GM18861 (cell line): Measurements from ENCODE around the gene PPP6R3.
A peak's percentile ranks its signal among the peaks of the same experiment; 100 is the strongest.
"Not testable (repeated sequence)": the region's sequence is repeated elsewhere in the genome, so short reads cannot be mapped to it uniquely, and the experiment has no call there.

Experiments
- ATAC-seq: cut with Tn5 transposase; IDR thresholded peaks from one replicate; pipeline ENCODE4 v1.9.1; 2021; ENCODE audit not compliant: unreplicated experiment

PPP6R3 gene

DNA sequence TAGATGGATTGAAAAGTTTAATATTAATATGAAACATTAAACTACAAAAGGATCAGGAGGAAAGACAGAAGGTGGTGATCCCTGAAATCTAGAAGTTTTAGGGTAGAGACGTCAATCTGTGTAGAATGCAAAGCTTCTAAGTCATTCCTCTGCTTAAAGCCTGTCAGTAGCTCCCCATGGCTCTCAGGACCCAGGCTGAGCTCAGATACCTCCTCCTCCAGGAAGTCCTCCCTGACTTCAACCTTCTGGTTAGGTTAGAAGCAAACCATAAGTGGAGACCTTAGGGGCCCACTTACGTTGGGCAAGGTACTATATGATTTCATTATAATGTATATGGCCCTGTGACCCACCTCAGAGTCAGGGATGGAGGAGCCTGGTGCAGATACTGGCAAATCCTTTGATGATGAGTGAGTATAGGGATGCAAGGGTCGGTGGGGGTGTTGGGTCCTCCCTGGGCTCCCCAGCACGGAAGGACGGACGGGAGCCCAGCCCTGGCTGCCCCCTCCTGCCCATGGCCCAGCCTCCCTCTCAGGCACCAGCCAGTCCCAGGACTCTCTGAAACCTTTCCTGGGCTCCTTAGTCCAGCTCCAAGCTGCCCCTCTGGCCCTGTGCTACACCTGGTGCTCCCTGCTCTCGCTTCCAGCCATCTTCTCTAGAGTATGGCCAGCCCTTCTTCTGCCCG is 3.2 kb upstream of the PPP6R3 start:
- no peak for ATAC-seq

DNA sequence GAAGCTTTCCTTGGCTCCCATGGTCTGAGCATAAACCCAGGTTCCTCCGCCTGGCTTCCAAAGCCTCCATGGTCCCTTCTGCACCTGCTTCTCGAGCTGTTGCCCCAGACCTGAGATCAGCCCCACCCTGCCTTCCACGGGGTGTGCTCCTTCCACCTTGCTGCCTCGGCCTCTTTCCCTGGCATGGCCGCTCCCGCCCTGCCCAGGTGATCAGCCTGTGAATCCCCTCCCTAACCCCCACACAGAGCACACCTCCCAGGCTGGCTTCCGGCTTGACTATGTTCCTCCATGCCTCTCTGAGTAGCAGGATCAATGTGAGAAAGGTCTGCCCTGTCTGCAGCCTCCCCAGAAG is 2.7 kb upstream of the PPP6R3 start:
- no peak for ATAC-seq

DNA sequence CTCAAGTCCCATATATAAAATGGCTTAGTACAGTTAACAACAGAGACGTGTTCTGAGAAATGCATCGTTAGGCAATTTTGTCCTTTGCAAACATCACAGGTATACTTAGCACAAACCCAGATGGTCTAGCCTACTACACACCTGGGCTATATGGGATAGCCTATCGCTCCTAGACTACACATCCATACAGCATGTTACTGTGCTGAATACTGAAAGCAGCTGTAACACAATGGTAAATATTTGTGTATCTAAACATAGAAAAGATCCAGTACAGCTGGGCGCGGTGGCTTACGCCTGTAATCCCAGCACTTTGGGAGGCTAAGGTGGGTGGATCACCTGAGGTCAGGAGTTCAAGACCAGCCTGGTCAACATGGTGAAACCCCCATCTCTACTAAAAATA is 2.2 kb upstream of the PPP6R3 start:
- not testable (repeated sequence) for ATAC-seq

DNA sequence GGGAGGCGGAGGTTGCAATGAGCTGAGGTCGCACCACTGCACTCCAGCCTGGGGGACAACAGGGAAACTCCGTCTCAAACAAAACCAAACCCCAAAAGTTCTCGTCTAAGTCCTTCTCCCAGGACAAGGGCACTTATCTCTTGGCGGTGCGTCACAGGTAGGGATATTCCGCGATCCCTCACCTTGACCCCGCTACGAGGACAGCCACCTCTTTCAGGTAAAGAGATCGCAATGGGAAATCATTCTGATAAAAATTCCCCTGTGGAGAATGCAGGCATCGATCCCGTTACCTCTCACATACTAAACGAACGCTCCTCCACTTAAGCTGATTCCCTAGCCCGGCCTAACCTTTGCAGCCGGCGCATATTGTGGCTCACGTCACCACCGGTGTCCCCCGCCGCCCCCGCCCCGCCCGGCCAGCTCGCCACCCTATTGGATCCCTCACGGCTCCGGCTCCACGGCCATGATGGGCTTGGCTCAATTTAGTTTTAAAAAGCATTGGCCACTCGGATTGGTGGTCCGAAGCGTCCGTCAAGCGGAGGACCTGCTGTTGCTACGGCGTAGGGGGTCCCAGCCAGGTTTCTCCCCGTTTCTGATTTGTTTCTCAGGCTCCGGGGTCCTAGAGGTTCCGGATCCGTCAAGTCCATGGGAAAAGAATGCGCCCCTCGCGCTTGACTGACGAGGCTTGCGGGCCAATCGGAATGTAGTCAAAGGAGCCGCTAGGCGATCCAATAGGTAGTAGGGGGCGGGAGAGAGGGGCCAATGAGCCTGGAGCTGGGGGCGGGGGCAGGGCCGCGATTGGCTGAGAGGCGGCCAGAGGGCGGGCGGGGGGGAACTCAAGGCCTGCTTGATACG is 439 bp upstream of the PPP6R3 start:
- ATAC-seq: peak; percentile 78

DNA sequence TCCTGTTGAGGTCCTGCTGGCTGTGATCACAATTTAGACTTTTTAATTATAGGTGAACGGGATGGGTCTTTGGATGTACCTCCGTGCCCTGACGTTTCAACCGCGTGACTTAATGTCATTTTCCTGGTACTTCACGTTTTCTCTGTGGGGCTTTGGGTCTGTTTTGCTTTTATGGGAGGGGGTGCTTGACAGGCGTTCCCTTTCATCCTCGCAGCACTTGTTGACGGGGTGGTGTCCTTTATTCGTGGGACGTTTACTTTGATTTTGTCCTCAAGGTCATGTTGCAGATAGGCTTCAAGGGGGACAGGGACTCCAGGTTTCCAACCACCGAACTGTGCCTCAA is 994 bp downstream of the PPP6R3 start:
- ATAC-seq: no peak

DNA sequence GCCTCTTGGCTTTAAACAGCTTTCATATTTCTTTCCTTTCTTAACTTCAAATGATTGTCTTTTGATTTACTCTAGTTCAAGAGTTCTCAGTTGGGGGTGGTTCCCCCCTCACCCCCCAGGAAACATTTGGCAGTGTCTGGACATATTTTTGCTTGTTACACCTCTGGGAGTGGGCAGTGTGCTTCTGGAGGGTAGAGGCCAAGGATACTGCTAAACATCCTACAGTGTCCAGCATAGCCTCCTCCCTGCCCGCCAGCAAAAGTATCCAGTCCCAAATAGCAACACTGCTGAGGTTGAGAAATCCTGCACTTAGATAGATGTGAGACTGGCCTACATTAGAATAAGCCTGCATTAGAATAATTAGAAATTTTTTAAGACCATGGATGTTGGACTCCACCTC is 3.2 kb downstream of the PPP6R3 start:
- no peak for ATAC-seq

DNA sequence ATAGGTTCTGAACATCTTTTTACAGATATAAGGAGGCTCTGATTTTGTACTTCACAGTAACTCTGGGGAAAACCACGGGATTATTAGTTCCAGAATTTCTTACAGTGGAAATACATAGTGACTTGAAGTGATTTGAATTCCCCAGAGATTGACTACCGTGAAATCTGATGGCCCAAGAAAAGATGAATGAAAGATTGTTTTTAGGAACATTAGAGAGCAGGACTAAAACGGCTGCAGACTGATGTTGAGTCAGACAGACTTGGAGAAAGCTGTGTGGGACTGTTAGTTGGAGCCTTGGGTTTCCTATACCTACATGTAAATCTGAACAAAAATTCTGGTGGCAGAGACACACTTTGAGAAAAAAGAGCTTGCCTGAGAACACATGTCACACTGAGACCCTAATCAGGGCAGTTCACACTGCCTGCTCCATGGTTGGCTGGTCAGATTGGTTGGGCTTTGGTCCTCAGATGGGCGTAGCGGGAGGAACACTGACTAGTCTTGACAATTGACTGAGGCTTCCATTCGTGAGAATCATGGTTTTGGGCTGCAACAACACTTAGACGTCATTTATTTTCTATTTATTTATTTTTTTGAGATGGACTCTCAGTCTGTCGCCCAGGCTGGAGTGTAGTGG is 6.8 kb downstream of the PPP6R3 start:
- no peak for ATAC-seq

DNA sequence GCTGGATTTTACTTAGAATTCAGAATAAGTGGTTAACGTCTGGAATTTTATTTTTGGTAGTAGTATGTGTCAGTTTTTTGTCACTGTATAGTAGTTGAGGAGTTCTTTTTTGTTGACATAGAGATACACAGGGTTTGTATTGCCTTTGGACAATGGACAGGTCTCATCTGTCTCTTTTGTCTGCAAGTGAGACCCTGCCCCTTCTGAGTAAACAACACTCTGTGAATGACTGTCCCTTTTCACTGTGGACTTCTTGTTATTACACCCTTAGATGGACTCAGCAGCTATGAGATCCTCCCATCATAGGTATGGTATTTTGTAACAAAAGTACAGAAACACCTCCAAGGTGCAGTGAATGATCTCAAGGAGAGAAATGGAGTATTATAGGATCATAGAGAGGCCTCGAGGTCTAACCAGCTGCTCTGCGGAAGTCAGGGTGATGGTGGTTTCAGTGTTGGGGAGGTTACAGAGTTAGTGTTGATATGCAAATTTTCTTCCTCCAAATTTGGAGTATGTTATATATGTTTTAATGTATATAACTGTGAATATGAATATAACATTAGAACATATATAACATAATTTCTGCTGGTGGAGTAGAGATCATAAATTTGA is 7.8 kb downstream of the PPP6R3 start:
- peak; percentile 54 for ATAC-seq

DNA sequence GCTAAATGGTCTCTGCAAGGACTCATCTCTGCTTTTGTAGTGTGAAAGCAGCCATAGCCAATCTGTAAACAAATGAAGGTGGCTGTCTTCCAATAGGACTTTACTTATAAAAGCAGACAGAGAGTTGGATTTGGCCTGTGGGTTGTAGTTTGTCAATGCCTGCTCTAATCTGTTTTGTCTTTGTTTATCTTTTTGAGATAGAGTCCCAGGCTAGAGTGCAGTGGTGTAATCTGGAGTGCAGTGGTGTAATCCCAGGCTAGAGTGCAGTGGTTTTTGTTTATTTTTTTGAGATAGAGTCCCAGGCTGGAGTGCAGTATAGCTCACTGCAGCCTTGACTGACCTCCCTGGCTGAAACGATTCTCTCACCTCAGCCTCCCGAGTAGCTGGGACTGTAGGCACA is 8.6 kb downstream of the PPP6R3 start:
- ATAC-seq: no peak

DNA sequence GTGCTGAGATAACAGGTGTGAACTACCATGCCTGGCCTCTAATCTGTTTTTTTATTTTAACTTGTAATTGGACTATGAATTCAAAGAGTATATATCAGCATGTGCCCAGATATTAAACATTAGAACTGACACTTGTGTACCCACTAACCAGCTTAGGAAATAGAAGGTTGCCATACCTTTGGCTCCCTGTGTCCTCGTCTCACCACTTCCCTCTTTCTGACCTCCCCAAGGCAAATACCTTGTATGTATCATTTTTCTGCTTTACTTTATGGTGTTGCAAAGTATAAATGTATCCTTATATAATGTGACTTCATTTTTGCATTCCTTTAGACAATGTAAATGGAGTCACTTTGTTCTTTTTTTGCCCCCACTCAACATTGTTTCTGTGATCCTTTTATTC is 9.1 kb downstream of the PPP6R3 start:
- no peak for ATAC-seq

DNA sequence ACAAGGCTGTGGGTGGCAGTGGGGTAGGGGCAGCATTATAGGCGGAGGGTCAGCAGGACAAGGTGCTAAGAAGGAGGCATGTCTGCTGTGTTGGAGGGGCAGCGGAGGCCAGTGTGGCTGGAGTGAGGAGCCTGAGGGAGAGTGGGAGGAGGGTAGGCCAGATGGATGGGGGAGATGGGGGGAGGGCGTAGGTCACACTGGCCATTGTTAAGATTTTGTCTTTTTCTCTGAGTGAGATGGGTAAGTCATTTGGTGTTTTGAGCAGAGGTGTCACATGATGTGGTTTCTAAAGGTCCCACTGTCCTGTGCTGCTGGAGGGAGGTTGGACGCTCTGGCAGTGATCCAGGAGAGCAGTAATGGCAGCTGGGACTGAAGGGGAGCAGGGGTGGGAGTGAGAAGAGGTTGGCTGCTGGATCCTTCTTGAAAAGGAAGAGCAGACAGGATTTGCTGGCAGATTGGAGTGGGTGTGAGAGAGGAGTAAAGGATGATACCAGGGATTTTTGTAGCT is 9.8 kb downstream of the PPP6R3 start:
- ATAC-seq: no peak

DNA sequence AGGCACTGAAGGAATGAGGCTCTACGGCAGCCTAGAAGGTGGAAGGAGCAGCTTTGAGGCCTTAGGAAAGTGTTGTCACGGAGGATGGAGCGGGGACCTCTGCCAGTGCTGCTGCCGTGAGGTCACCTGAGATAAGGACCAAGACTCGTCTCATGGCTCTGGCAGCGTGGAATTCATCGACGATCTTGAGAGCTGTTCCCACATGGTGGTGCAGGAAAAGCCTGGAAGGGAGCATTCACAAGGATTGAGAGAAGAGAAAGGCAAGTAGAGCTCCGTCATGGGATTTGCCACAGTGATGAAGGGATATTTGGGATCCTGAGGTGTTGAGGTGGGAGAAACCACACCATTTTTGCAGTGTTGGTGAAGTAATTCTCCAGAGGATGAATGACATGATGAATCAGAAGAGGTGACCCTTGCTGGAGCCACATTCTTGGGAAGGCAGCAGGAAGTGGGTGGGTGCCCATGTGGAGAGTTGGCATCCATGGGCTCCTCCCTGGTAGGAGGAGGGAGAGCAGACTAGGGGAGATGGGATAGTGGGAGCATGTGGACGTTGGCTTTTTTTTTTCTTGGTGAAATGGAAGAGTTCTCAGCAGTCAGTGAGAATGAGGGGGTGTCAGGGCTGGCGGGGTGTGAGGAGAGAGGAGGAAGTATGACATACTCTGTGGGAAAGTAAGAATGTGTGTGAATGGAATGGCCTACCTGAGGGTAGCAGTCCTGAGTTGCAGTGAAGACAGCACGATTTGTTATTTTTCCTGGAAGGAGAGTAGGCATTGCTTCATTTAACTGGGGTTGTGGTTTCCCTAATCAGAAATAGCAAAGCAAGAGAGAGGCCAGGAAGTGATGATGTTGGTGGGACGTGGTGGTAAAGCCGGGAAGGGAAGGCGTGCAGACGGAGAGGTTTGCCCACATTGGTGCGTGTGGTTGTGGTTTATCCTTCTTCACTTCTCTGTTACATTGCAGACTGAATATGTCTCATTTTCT is 11.1 kb downstream of the PPP6R3 start:
- no peak for ATAC-seq

DNA sequence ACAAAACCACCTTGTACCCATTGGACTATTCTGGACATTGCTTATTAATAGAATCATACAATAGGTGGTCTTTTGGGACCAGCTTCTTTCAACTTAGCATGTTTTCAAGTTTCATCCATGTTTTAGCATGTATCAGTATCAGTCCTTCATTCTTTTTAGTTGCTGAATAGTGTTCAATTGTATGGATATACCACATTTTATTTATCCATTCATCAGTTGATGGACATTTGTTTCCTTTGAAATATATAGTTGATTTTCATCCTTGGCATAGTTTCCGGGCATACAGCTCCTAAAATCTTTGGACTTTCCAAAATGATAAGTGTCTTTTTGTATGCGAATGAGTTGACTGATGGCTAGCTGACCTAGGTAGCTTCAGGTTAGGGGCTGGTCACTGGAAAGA is 12.2 kb downstream of the PPP6R3 start:
- ATAC-seq: no peak

DNA sequence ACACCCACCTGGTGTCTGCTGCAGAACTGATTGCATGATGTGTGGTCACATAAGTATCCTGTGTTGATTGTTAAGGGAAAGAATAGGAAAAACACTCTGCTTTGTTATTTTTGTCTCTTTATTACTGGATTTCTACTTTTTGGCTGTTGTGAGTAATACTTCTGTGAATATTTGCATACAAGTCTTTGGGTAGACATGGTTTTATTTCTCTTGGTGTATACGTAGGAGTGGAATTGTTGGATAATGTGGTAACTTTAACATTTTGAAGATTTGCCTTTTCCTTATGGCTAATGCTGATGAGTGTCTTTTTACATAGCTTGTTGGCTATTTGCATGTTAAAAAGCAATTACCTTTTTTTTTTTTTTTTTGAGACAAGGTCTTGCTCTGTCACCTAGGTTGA is 13.1 kb downstream of the PPP6R3 start:
- no peak for ATAC-seq

DNA sequence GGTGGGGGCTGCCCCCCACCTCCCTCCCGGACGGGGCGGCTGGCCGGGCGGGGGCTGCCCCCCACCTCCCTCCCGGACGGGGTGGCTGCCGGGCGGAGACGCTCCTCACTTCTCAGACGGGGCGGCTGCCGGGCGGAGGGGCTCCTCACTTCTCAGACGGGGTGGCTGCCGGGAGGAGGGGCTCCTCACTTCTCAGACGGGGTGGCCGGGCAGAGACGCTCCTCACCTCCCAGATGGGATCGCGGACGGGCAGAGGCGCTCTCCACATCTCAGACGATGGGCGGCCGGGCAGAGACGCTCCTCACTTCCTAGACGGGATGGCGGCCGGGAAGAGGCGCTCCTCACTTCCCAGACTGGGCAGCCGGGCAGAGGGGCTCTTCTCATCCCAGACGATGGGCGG is 15.1 kb downstream of the PPP6R3 start:
- not testable (repeated sequence) for ATAC-seq

DNA sequence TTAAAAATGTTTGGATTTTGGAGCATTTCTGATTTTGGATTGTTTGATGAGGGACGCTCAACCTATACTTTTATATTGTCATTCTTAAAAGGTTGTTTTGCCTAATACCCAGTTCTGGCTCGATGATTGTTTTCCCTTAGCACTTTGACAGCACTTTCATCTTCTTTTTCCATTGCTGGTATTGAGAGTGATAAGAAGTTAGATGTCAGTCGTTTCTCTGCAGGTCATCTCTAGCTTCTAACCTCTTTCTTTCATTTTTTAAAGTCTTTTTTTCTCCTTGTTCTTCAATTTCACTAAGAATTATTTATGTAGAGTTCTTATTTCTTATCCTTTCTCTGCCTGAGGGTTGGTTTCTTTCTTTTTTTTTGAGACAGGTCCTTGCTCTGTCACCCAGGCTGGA is 18.8 kb downstream of the PPP6R3 start:
- ATAC-seq: no peak

DNA sequence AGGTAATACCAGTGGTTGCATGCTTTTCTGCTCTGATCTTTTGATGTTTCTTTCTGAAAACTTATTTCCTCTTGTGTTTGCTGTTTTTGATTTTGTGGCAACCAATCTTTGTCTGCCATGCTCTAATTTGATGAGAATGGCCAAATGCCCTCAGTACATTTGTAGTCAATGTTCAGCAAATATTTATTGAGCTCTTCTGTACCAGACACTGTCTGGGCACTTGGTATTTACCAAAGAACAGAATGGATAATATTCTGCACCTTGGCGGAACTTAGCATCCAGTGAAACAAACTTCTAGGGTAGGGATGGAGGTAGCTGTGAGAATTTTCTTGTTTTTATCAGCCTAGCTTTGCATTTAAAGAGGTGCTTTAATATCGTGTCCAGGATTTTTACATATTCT is 19.6 kb downstream of the PPP6R3 start:
- ATAC-seq: no peak

DNA sequence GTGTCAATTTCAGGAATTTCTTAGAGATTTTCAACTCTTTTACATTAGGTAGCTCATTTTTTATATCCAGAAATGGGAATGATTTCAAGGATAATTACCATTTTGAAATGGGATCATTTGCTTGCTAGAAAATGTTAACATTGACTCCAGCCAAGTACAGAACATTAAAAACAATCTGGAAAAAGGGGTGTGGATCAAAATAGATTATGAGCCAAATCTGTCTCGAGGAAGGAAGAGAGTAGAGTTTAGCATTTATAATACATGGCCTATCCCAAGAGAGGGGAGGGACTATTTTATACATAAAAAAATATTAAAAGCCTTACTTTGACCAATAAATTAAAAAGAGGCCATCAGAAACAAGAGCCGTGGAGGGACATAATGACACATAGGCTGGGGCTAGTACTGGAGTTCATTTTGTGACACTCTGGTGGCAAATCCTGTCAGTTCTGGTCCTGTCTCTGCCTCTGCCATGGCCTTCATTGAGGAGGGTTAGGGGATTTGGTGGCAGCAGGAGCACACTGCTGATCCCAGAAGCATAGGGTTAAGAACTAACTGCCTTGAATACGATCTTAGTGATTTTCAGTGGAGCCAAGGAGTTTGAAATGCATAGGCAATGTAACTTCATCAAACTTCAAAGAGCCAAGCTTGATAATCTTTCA is 20.4 kb downstream of the PPP6R3 start:
- no peak for ATAC-seq

DNA sequence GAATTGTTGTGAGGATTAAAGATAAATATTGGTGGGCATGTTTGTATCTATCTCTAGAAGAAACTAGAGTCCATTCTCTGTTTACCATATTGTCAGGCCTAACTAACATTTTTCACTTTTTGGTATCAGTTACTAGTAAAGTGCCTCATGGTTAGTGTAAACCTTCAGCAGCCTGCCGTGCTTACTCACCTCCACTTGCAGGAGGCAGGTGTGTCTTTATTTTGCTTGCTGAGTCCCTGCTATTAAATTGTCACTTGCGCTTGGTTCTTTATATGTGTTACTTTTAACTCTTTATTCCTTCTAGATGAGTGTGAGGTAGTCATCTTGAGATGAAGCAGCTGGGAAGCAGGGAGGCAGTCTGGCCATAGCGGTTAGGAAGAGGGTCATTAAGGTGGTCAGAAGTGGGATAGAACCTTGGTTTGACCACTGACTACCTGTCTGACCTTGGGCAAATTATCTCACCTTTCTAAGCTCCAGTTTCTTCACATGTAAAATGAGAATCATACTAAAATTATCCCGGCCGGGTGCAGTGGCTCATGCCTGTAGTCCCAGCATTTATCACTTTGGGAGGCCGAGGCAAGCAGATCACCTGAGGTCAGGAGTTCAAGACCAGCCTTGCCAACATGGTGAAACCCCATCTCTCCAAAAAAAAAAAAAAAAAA is 21.2 kb downstream of the PPP6R3 start:
- ATAC-seq: no peak
